Stimulated activated naive CD4-positive, alpha-beta T cell treated with Interleukin-2 at 50 U/mL for 16 hours (primary cell): Measurements from ENCODE around the gene EPC2.
"Not testable (repeated sequence)": the region's sequence is repeated elsewhere in the genome, so short reads cannot be mapped to it uniquely, and the experiment has no call there.

ENCODE experiments used
- DNase-seq: peaks from one replicate; lab custom pipeline; 2025; lab: John Stamatoyannopoulos, UW

Gene EPC2

GRCh38 chr2:148721991-148722777 lies 77.6 kb downstream of the EPC2 start:
- DNase-seq = no peak

GRCh38 chr2:148725564-148725963 lies 81.0 kb downstream of the EPC2 start:
- DNase-seq = no peak

GRCh38 chr2:148726228-148726627 lies 81.7 kb downstream of the EPC2 start:
- no peak for DNase-seq

- no peak for DNase-seq
Observed at GRCh38 chr2:148730085-148730484, 85.5 kb downstream of the EPC2 start.

- no peak for DNase-seq
Observed at GRCh38 chr2:148737742-148738141, 93.2 kb downstream of the EPC2 start.

GRCh38 chr2:148739454-148740105 lies 95.0 kb downstream of the EPC2 start:
- DNase-seq = no peak

DNA sequence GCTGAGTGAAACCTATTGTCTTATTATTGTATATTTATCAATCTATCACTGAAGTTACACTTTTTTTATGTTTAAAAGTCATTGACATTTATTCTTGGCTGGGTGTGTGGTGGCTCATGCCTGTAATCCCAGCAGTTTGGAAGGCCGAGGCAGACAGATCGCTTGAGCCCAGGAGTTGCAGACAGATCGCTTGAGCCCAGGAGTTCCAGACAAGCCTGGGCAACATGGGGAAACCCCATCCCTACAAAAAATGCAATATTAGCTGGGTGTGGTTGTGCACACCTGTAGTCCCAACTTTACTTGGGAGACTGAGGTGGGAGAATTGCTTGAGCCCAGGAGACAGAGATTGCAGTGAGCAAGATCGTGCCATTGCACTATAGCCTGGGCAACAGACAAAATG lies 97.8 kb downstream of the EPC2 start:
- DNase-seq = no peak

GRCh38 chr2:148745151-148745851 lies 100.8 kb downstream of the EPC2 start:
- no peak for DNase-seq

- DNase-seq = no peak
Observed at GRCh38 chr2:148746973-148747372, 102.4 kb downstream of the EPC2 start.

GRCh38 chr2:148751907-148752306 lies 107.4 kb downstream of the EPC2 start:
- no peak for DNase-seq

DNA sequence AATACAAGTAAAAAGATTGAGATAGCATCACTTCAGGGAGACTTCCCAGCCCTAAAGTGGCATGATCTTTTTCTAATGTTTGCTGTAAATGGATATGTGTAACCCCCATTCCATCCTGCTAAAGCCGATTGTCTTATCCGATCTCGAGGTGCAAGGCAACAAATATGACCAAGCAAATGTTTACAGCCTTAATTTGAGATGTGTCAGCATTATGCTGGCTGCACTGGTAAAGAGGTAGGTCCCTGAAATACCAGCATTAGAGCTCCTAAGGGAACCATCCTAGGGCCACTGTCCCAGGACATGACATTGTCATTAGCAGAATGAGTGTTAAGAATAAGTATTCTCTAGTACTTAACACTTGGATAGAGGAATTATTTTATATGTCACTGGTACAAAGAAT lies 108.4 kb downstream of the EPC2 start:
- no peak for DNase-seq

GRCh38 chr2:148754864-148755263 lies 110.3 kb downstream of the EPC2 start:
- no peak for DNase-seq

DNA sequence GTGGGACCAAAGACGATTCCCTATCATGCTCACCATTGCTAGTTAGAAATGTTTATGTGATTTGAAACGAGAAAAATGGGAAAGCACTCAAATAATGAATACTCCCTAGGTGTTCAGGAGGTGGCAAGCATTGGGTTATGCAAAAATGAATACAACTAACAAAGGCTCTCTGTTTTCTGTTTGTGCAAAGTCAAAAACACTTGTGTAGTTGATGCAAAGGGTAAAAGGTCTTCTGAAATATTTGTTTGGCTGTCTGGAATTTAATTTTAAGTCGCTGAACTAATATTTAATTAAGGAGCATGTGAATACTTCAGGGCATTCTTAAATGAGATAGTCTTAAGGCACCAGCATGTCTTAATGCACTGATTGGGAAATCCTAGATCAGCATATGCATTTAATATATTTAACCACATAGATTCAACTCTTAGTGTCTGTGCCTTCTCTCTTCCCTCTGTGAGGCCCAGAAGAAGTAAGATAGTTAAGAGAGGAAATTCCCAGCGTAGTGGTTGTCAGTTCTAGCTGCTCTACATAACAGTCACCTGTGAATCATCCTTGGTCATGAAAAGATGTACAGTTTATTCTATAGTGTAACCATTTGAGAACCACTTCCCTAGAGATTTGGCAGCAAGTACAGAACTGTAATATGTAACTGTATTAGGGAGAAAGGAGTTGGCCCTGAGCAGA lies 111.9 kb downstream of the EPC2 start:
- DNase-seq = no peak

- no peak for DNase-seq
Observed at GRCh38 chr2:148764815-148765214, 120.3 kb downstream of the EPC2 start.

DNA sequence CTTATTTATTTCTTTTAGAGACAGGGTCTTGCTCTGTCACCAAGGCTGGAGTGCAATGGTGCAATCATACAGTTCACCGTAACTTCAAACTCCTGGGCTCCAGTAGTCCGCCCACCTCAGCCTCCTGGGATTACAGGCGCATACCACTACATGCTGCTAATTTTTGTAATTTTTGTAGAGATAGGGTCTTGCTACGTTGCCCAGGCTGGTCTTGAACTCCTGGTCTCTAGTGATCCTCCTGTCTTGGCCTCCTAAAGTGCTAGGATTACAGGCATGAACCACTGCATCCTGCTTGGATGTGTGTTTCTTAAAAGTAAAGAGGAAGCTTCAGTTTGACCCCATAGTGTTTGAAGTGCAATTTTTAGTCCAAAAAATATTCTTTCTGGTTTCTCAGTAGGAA lies 125.5 kb downstream of the EPC2 start:
- DNase-seq = no peak

DNA sequence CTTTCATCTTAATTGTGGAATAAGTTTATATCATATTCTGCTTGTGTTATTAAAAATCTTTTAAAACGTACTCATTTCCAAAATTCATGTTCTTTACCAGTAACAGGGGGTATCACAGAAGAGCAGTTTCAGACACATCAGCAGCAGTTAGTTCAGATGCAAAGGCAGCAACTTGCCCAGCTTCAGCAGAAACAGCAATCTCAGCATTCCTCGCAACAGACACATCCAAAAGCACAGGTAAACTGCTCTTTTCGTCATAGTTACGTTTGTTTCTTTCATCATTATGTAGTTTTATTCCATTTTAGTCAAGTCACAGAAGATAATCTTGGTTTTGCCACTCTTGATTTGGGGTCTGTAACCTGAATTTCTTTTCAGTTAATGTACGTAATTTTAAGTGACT lies 137.0 kb downstream of the EPC2 start:
- DNase-seq = no peak

DNA sequence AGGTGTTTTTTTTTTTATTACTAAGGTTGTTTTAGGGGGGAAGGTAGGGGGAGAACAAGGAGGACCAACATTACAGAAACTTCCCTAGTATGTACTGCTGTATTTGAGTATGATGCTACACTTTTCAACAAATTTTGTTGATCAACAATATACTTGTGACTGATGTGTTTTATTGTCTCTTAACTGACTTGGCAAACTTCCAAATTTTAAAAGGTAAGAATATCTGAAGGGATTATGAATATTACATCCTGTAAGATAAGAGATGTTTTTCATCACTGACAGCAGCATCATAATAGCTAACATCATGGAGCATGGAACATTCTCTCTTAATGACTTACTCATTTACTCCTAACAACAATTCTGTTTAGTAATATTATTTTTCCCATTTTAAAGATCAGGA lies 144.5 kb downstream of the EPC2 start:
- no peak for DNase-seq

- DNase-seq = not testable (repeated sequence)
Observed at GRCh38 chr2:148790172-148790571, 145.6 kb downstream of the EPC2 start.

- no peak for DNase-seq
Observed at GRCh38 chr2:148794558-148794957, 150.0 kb downstream of the EPC2 start.

DNA sequence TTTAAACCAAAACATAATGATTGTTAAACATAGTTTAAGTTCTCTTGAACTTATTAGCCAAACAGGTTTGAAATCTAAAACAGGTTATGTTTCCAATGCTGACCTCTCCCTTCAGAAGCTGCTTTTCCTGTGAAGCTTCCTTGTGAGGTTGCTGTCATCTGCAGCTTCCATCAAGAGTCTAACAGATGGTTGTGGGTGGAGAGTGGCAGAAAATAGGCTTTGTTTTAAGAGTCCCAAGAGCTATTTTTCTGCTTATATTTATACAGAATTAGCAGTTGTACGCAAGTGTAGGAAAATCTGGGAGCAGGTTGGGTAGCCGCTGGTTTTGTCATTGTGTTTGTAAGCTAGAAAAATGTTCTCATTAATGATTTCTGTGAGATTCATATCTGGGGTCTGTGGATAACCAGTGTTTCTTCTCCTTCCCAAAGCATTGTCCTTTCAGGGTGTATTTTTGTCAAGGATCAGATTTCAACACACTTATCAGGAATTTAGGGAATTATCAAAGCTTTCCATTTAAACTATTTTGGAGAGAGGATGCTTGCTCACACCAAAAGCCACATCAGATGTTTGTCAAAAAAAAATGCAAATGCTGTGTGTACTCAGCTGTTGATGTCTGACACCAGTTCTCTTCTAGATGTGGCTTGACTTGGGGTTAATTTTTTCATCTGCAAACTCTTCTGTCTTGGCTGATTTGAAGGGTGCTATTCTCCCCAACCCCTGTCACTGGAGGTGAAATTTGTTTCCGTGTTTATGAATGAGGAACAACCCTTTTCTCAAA lies 152.4 kb downstream of the EPC2 start:
- no peak for DNase-seq

GRCh38 chr2:148802448-148803220 lies 158.1 kb downstream of the EPC2 start:
- DNase-seq = no peak
